GM12878 (cell line): Measurements from ENCODE around the gene BDNF. TPM values are rescaled to one million over a fixed set of nuclear protein-coding genes. Genes with fewer than 3 reads are reported as not detected.

Experiments used
- ATAC-seq: fragments of 200-7000 bp; cut with Tn5 transposase; 3 replicates; pipeline ENCODE4 v1.9.1; 2020; ENCODE audit warnings: mild to moderate bottlenecking, moderate library complexity
- BruUV-seq: library from RNA; stranded (reverse); fragments of 400-500 nt; replicated peaks from 2 replicates; lab custom pipeline; 2021; lab: Mats Ljungman, UMichigan
- CTCF ChIA-PET: fragments of 300-600 bp; sonication (Branson Sonifier 250); formaldehyde crosslinking; extraction: SDS; loops from one replicate; lab custom pipeline; 2021; ENCODE audit warnings: inconsistent platforms; lab: Yijun Ruan, JAX
- POLR2A ChIA-PET: fragments of 350-600 bp; formaldehyde crosslinking; extraction: SDS; loops from one replicate; lab custom pipeline; 2021; ENCODE audit warnings: inconsistent platforms; lab: Charles Lee
- RAD21 ChIA-PET: fragments of 300-600 bp; sonication (Branson Sonifier 250); formaldehyde crosslinking; loops from one replicate; lab custom pipeline; 2023; ENCODE audit warnings: antibody characterized with exemption; ENCODE audit not compliant: unreplicated experiment; lab: Charles Lee
- SMC1A ChIA-PET: fragments of 300-600 bp; sonication (Branson Sonifier 250); formaldehyde crosslinking; loops from one replicate; lab custom pipeline; 2023; ENCODE audit not compliant: unreplicated experiment, uncharacterized antibody; lab: Charles Lee
- DNase-seq: peaks from one replicate; pipeline ENCODE4 v3.0.0-alpha.2; 2011; ENCODE audit warnings: low read depth, low spot score
- FAIRE-seq: peaks from 3 replicates; lab custom pipeline; 2011; peaks lifted over from hg19 to GRCh38; lab: Jason Lieb, UNC
- H2AFZ ChIP-seq: 2 replicates; pipeline ENCODE4 v1.6.0; 2011; ENCODE audit warnings: low read depth, low read length, control low read depth; ENCODE audit not compliant: control insufficient read depth
- H3K27ac ChIP-seq: 2 replicates; pipeline ENCODE4 v1.5.1; 2011; ENCODE audit warnings: control low read depth; ENCODE audit not compliant: control insufficient read depth, insufficient read depth
- H3K27me3 ChIP-seq, 2 experiments: replicated peaks in 1 of 2; 2 replicates each; pipeline versions ENCODE4 v1.6.0 to v1.6.1; 2011; ENCODE audit warnings: low read length in 1 of 2; ENCODE audit not compliant: control insufficient read depth in 2 of 2, insufficient read depth in 2 of 2
- H3K36me3 ChIP-seq, 2 experiments: 2 replicates each; pipeline ENCODE4 v1.5.1; 2011; ENCODE audit warnings: low read length in 1 of 2; ENCODE audit not compliant: control insufficient read depth in 2 of 2, insufficient read depth in 2 of 2
- H3K4me1 ChIP-seq: 2 replicates; pipeline ENCODE4 v1.6.1; 2011; ENCODE audit warnings: mild to moderate bottlenecking, low read length, moderate library complexity, mixed read lengths; ENCODE audit not compliant: control insufficient read depth, insufficient read depth
- H3K4me2 ChIP-seq: 2 replicates; pipeline ENCODE4 v1.6.0; 2011; ENCODE audit warnings: control low read depth; ENCODE audit not compliant: control insufficient read depth, insufficient read depth
- H3K4me3 ChIP-seq: fragments of 200-600 bp; sonication (generic); 2 replicates; pipeline ENCODE4 v1.5.1; 2016
- H3K79me2 ChIP-seq: 2 replicates; pipeline ENCODE4 v1.6.0; 2011; ENCODE audit warnings: low read length; ENCODE audit not compliant: control insufficient read depth, insufficient read depth
- H3K9ac ChIP-seq: 2 replicates; pipeline ENCODE4 v1.8.0; 2011; ENCODE audit warnings: low read length, control low read depth, mixed read lengths; ENCODE audit not compliant: control insufficient read depth, insufficient read depth
- H3K9me3 ChIP-seq: replicated peaks from 3 replicates; pipeline ENCODE4 v1.5.1; 2011; ENCODE audit warnings: mild to moderate bottlenecking, low read length; ENCODE audit not compliant: control insufficient read depth, insufficient read depth
- H4K20me1 ChIP-seq: 2 replicates; pipeline ENCODE4 v1.6.0; 2011; ENCODE audit not compliant: control insufficient read depth, insufficient read depth
- CHD2 ChIP-seq: IDR thresholded peaks from 2 replicates; pipeline ENCODE4 v1.6.1; 2011; ENCODE audit warnings: low read depth, low read length, improper control_type of control experiment, borderline replicate concordance
- PBX3 ChIP-seq: IDR thresholded peaks from 2 replicates; pipeline ENCODE4 v1.6.1; 2011; ENCODE audit warnings: mild to moderate bottlenecking, low read depth, low read length, moderate library complexity; ENCODE audit not compliant: insufficient replicate concordance
- REST ChIP-seq: IDR thresholded peaks from 2 replicates; pipeline ENCODE4 v1.6.1; 2012; ENCODE audit warnings: mild to moderate bottlenecking, low read depth, low read length
- WGBS: methylation state at CpG from one replicate; pipeline ENCODE4 v1.1.6; 2016; ENCODE audit warnings: low lambda C conversion rate; ENCODE audit not compliant: insufficient replicate concordance, insufficient coverage; ENCODE audit errors: missing lambda C conversion rate; 5-methylcytosine and 5-hydroxymethylcytosine counted together
- in situ Hi-C: fragments of 300-500 bp; cut with MboI; formaldehyde crosslinking; loops from 9 replicates; pipeline ENCODE4 v1.14.3; 2018; ENCODE audit warnings: mixed read lengths
- intact Hi-C: fragments of 100-400 bp; cut with micrococcal nuclease; formaldehyde crosslinking; loops from one replicate; pipeline ENCODE4 v1.14.2; 2022; ENCODE audit not compliant: unreplicated experiment
- polyA plus RNA-seq, 11 experiments: library from polyadenylated mRNA; depleted of rRNA in 4 of 11; unstranded in 6 of 11; stranded (reverse) in 5 of 11; fragments of >200 nt; fragmentation: Nextera tagmentation in 4 of 11; fragmentation: Illumina TruSeq in 1 of 11; extraction: Ambion mirVana in 4 of 11; extraction: Trizol in 1 of 11; gene quantifications; 1 replicate in 1 of 11; 2 replicates in 10 of 11; pipeline versions ENCODE4 v1.2.1 to v1.2.3, GENCODE V29; 2011 to 2016; ENCODE audit warnings: inconsistent platforms in 2 of 11, missing spikeins in 2 of 11, low read depth in 1 of 11
- total RNA-seq, 4 experiments: library from RNA; depleted of rRNA in 3 of 4; stranded (reverse); fragments of >200 nt in 3 of 4; fragmentation: Illumina TruSeq in 1 of 4; extraction: Trizol in 1 of 4; gene quantifications; 2 replicates each; pipeline versions ENCODE4 v1.2.1 to v1.2.3, GENCODE V29; 2013 to 2021

The BDNF gene
- total and polyA plus RNA-seq, 10 of the 15 experiments (the other 5 are each of a cell fraction or from before 2014, with no cell fraction given): 0.02 to 0.24 (median 0.06) TPM; not detected in 2

GRCh38 chr11:27653990-27654758 lies 46.1 kb downstream of the BDNF start:
- SMC1A ChIA-PET: no interaction called here
- in situ Hi-C loops: no loop called here
- no TSS peak for BruUV-seq

More at GRCh38 chr11:27653990-27654758, 46.1 kb downstream of the BDNF start:
- Histone ChIP-seq H3K27me3 (no peaks in the 10 kb centered on the region), H3K4me1 (no peaks in the 10 kb centered on the region), H3K36me3 (no peaks in the 10 kb centered on the region), H3K27ac (no peak overlapping the region), H3K9ac (no peak overlapping the region), H4K20me1 (no peaks in the 10 kb centered on the region), H3K4me3 (no peak overlapping the region), H3K79me2 (no peaks in the 10 kb centered on the region), H3K9me3 (no peaks in the 10 kb centered on the region), H2AFZ (no peak overlapping the region), H3K4me2 (no peak overlapping the region)
- no peak for ATAC-seq
- no peak for TF ChIP-seq CHD2
- TF ChIP-seq REST: no peak
- TF ChIP-seq PBX3: no peak
- ChIA-PET RAD21 (no interaction called here), POLR2A (no interaction called here), CTCF (interaction anchor here (0.6 kb wide), 1 partner anchor 279 kb away, joined by 3 read pairs; no protein-coding TSS in a partner anchor)
- no peak for FAIRE-seq
- intact Hi-C loops: no loop called here
- DNase-seq: no peak
- 33% methylated on average over 8 of the region's 8 CpGs for WGBS
